ENCODE measurements around the gene PIGP.

DNA sequence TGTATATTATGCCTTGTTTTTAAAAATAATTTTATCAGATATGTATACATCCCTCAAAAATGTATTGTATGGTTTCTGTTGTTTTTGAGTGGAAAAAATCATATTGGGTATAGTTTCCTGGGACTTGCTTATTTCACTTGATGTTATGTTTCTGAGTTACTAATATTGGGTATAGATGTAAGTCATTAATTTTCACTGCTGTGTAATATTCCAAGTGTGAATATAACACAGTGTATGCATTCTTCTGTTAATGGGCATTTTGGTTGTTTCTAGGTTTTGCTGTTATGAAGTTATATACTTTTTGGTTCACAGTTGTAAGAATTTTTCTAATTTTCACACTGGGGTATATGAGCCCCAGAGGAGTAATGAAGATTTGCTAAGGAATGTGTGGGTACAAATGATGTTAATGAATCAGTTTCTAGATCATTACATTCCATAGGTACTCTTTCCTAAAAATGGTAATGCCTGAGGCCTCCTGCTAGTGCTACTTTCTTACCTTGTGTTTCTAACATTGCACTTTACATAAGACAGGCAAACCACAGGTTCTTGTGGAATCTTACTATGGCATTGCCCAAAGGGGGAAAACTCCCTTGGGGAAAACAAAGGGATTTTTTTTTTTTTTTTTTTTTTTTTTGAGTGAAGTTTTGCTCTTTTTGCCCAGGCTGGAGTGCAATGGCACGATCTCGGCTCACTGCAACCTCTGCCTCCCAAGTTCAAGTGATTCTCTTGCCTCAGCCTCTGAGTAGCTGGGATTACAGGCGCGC lies 3.4 kb upstream of the PIGP start:
- TF ChIP-seq POLR2AphosphoS5 (IDR thresholded peaks at IDR 0.05; ENCODE audit: low read depth, low read length) (no peak), POLR2A (IDR thresholded peaks at IDR 0.05; ENCODE audit: low read depth, low read length) (no peak), TAF1 (IDR thresholded peaks at IDR 0.05; ENCODE audit: low read depth, low read length) (no peak)
